ENCODE data around the gene TTLL7.
A peak's percentile ranks its signal among the peaks of the same experiment; 100 is the strongest.

TTLL7 gene

DNA sequence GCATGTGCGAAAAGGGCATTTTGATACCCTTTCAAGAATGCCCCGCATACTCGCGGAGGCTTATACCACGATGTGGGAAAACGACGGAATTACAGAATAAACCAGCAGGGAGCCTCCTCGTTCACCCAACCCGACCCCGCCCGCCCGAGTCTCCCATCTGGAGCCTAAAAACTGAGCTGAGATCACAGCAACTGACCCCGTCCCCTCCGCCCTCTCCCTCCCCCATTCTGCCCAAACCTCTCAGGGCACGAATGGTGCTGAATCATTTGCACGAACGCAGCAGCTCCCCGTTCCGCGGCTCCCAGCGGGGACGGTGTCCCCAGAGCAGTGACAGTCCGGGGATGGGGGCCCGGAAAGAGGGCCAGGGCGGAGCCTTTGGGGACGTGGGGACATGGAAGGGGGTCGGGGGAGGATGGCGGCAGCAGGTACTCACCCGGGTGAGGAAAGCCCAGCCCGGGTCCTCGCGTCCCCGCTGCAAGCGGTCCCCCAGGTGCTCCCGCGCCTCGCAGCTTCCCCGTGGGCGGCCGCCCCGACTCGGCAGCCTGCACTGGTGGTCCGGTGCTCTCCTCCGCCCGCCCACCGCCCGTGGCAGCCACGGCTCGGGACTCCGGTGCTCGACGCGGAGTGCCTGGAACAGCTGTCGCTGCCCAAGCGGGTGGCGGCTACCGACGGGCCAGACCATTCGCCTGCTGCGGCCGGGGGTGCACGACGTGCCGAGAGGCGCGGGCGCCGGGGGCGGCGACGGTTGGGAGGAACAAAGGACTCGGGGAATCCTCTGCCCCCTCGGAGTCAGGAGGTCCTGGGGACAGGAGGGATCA lies at the start of gene TTLL7:
TTLL7 (minus strand) TSS at position 635 of the 818 bp plus-strand sequence. CDS start 46,921 bp downstream, outside the sequence.
- DNase-seq (ENCODE audit: low read depth) = peak; percentile 25

DNA sequence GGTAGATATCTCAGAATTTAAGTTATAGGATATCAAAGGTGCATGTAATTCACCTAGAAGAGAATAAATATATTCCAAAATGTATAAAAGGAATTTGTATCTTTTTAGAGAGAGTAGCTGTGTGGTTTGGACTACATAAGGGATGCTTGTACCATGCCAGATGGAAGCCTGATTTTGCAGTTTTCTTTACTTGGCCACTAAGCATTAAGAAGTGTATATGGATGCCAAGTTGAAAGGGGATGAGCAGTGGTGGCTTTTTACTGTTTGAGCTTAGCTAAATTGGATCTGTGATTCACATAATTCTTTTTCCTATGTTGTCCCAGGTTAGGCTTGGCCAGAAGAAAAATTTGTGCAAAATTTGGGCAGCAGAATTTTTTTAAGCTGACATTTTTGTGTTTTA lies 43.5 kb upstream of the TTLL7 start:
- DNase-seq (ENCODE audit: low read depth) = no peak

- no peak for DNase-seq (ENCODE audit: low read depth)
Observed at GRCh38 chr1:84037758-84038611, 39.1 kb upstream of the TTLL7 start.

- DNase-seq (ENCODE audit: low read depth) = no peak
Observed at GRCh38 chr1:84031802-84032327, 32.9 kb upstream of the TTLL7 start.

GRCh38 chr1:84027368-84027767 lies 28.4 kb upstream of the TTLL7 start:
- DNase-seq (ENCODE audit: low read depth) = no peak

DNA sequence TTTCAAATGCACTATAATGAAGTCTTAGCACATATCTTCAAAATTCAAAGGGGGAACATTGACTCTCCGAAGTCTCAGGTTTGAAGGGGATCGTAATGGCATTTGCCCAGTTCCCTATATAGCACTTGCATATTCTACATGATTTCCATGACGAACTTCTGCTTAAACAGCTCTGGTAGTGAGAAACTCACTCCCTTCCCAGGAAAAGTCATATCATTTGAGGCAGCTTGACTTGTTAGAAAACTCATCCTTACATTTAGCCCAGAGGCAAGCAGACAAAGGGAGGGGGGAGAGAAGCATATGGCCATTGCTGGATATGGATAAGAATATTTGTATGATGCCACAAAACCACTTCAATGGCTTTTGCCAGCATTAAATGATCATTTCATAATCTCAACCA lies 27.0 kb upstream of the TTLL7 start:
- DNase-seq (ENCODE audit: low read depth) = no peak

GRCh38 chr1:84021822-84022221 lies 22.9 kb upstream of the TTLL7 start:
- no peak for DNase-seq (ENCODE audit: low read depth)

DNA sequence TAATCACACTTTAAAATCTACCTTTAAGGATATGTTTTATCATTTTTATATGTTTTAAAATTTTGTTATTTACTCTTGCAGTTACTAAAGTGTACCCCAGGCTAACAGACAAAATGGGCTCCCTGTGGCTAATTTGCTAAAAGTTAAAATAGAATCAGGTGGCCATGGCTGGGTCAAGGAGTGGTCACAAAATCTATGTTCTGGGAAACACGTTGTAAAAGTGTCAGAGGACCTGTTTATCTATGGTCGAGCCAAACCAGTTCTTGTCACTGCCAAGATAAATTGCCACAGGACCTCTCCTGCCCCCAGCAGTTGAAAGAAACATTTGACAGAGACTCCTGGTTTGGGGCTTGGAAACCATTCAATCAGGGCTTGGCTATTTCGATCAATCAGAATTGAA lies 21.2 kb upstream of the TTLL7 start:
- no peak for DNase-seq (ENCODE audit: low read depth)

DNA sequence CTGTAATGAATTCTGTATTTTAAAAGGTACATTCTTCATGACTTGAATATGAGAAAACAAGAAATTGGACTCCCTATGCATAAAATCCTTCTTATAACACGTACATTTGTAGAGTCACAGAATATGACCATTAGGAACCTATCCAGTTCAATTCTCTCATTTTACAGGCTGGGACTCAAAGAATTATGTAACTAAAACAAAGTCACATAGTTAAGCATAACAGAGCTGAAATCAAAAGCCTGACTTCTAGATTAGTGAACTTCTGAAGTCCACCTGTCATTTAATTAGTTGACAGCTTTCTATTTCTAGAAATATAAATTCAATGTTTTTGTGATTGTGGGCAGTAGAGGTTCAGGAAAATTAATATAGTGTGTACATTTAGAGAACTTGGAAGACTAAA lies 20.3 kb upstream of the TTLL7 start:
- DNase-seq (ENCODE audit: low read depth) = no peak

DNA sequence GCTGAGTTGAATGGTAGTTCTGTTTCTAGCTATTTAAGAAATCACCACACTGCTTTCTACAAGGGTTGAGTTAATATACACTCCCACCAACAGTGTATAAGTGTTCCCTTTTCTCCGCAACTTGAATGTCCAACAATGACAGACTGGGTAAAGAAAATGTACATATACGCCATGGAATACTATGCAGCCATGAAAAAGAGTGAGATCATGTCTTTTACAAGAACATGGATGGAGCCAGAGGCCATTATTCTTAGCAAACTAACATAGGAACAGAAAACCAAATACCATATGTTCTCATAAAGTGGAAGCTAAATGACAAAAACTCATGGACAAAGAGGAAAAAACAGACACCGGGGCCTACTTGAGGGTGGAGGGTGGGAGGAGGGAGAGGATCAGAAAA lies 14.8 kb upstream of the TTLL7 start:
- DNase-seq (ENCODE audit: low read depth) = no peak

GRCh38 chr1:84012018-84012417 lies 13.1 kb upstream of the TTLL7 start:
- no peak for DNase-seq (ENCODE audit: low read depth)

- no peak for DNase-seq (ENCODE audit: low read depth)
Observed at GRCh38 chr1:84010136-84010535, 11.2 kb upstream of the TTLL7 start.

GRCh38 chr1:84008631-84009030 lies 9.7 kb upstream of the TTLL7 start:
- no peak for DNase-seq (ENCODE audit: low read depth)

DNA sequence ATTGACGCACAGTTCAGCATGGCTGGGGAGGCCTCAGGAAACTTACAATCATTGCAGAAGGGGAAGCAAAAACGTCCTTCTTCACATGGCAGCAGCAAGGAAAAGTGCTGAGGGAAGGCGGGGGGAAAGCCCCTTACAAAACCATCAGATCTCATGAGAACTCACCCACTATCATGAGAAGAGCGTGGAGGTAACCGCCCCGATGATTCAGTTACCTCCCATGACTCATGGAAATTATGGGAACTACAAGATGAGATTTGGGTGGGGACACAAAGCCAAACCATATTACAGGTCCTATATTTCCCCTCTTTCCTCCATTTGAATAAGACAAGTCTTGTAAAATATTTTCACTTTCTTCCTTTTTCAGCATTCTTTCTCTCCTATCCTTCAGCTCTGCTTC lies 7.7 kb upstream of the TTLL7 start:
- DNase-seq (ENCODE audit: low read depth) = no peak

DNA sequence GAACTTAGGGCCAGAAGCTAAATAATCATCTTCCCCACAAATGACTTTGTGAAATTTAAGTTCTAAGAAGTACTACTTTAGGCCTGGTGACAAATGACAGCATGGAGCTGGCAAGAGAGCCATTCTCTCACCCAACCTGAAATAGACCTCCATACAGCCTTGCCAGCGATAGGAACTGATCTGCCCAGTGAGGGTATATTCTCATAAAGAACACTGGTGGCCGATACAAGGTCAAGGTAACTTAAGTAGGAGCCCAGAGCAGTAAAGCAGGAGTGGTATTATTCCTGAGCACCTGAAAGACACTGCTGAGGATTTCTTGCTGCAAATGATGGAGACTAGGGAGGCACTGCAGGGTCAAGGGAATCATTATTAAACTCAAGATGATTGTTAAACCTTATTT lies 2.6 kb upstream of the TTLL7 start:
- no peak for DNase-seq (ENCODE audit: low read depth)

GRCh38 chr1:84000954-84001495 lies 2.1 kb upstream of the TTLL7 start:
- no peak for DNase-seq (ENCODE audit: low read depth)

GRCh38 chr1:84000196-84000885 lies 1.4 kb upstream of the TTLL7 start:
- no peak for DNase-seq (ENCODE audit: low read depth)

DNA sequence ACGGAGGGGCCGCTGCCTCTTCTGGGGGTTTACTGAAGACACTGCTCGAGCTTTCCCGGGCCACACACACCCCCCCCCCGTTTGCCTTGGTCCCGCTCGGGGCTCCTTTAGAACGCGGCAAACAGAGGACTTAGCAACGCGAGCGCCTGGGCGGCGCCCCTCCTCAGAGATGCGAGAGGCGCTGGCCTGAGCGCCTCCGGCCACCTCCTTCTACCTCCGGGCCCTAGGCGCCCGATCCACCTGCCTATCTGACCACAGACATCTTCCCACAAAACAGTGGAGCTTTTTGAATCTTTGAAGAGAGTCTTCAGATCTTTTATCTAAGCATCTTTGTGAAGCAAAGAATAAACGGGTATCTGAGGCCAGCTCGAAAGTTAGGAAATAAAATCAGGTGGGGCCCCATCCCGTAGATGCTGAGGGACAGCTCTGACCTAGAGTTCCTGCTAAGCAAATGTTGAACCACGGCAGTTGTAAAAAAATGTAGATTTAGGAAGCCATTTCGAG lies 436 bp upstream of the TTLL7 start:
- DNase-seq (ENCODE audit: low read depth) = no peak

GRCh38 chr1:83998205-83998497 lies 781 bp downstream of the TTLL7 start:
- DNase-seq (ENCODE audit: low read depth) = no peak

GRCh38 chr1:83997631-83998030 lies 1.3 kb downstream of the TTLL7 start:
- DNase-seq (ENCODE audit: low read depth) = no peak

GRCh38 chr1:83996621-83997020 lies 2.3 kb downstream of the TTLL7 start:
- no peak for DNase-seq (ENCODE audit: low read depth)

GRCh38 chr1:83996191-83996590 lies 2.7 kb downstream of the TTLL7 start:
- no peak for DNase-seq (ENCODE audit: low read depth)

Data from stimulated activated CD8-positive, alpha-beta memory T cell treated with anti-CD3 and anti-CD28 coated beads, Interleukin-12 subunit alpha, Interleukin-12 subunit beta, amount 100 ng/mL, for 4 hours (primary cell).